Mesodermal cell (in vitro differentiated cells): ENCODE data around the gene DOCK1.
"Not testable (repeated sequence)": the region's sequence is repeated elsewhere in the genome, so short reads cannot be mapped to it uniquely, and the experiment has no call there.

Source experiments
- H3K27ac ChIP-seq: 2 replicates; pipeline ENCODE4 v1.7.0; 2013; ENCODE audit warnings: mild to moderate bottlenecking, low read depth, low read length, moderate library complexity; ENCODE audit not compliant: severe bottlenecking
- H3K36me3 ChIP-seq: 2 replicates; pipeline ENCODE4 v1.7.1; 2013; ENCODE audit warnings: mild to moderate bottlenecking, low read length, moderate library complexity; ENCODE audit not compliant: control insufficient read depth, insufficient read depth
- H3K4me1 ChIP-seq: one replicate; pipeline ENCODE4 v1.7.1; 2013; ENCODE audit warnings: mild to moderate bottlenecking, low read length; ENCODE audit not compliant: insufficient read depth, control insufficient read depth, poor library complexity, severe bottlenecking
- H3K4me3 ChIP-seq: 2 replicates; pipeline ENCODE4 v1.7.0; 2013; ENCODE audit warnings: low read length, control low read depth, mild to moderate bottlenecking; ENCODE audit not compliant: insufficient read depth, poor library complexity, severe bottlenecking; ENCODE audit errors: extremely low read depth
- H3K9me3 ChIP-seq: 2 replicates; pipeline ENCODE4 v1.7.1; 2013; ENCODE audit warnings: mild to moderate bottlenecking, low read length, moderate library complexity; ENCODE audit not compliant: control insufficient read depth
- WGBS, 2 experiments: methylation state at CpG; one replicate each; pipeline ENCODE4 v1.1.5; 2013; ENCODE audit warnings: missing lambda C conversion rate in 2 of 2; ENCODE audit not compliant: insufficient coverage in 2 of 2; 5-methylcytosine and 5-hydroxymethylcytosine counted together

DOCK1 gene

DNA sequence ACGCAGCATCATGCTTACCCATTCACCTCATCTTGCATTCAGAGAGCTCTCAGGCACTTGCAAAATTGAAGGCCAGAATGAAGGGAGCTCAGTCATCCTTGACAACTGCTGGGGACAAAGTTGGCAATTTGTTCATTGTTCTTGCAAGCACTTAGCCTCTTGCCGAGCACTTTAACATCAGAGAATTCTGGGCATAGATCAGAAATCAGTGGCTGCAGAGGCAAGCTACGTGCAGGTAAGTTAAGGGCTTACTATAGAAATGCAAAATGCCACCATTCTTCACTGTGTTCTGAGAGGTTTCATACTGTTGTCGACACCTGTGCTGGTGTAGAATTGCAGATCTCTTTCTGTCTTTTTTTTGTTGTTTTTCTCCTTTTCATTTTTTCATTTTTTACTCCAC, 375.2 kb downstream of the DOCK1 start:
- 93 to 100% methylated on average over 2 to 3 of the region's 4 CpGs for WGBS, 2 experiments
- no peaks in the 10 kb centered on the region for H3K9me3 ChIP-seq
- H3K27ac ChIP-seq = no peak overlapping the region
- peaks cover 2% of the 10 kb centered on the region for H3K4me1 ChIP-seq
- peaks cover 6% of the 10 kb centered on the region for H3K36me3 ChIP-seq
- H3K4me3 ChIP-seq = no peak overlapping the region

GRCh38 chr10:127283017-127283416, 377.8 kb downstream of the DOCK1 start:
- H3K9me3 ChIP-seq = peaks cover 9% of the 10 kb centered on the region

GRCh38 chr10:127283576-127283975, 378.3 kb downstream of the DOCK1 start:
- WGBS, 2 experiments = 100% methylated on average over 1 of the region's 3 CpGs; no CpG with 5 or more reads in 1 of the 2 experiments
- Histone ChIP-seq H3K27ac (no peak overlapping the region), H3K4me3 (no peak overlapping the region), H3K4me1 (no peaks in the 10 kb centered on the region), H3K9me3 (peaks cover 12% of the 10 kb centered on the region), H3K36me3 (peaks cover 8% of the 10 kb centered on the region)

More at GRCh38 chr10:127283017-127283416, 377.8 kb downstream of the DOCK1 start:
- Histone ChIP-seq H3K27ac (no peak overlapping the region), H3K4me3 (no peak overlapping the region), H3K36me3 (peaks cover 8% of the 10 kb centered on the region), H3K4me1 (no peaks in the 10 kb centered on the region)
- WGBS, 2 experiments = 97 to 100% methylated on average over 4 of the region's 4 CpGs

- no peak overlapping the region for H3K4me3 ChIP-seq
- WGBS, 2 experiments = 83 to 84% methylated on average over 4 of the region's 4 CpGs
- no peak overlapping the region for H3K27ac ChIP-seq
- peaks cover 12% of the 10 kb centered on the region for H3K9me3 ChIP-seq
- peaks cover under 1% of the 10 kb centered on the region for H3K36me3 ChIP-seq
- H3K4me1 ChIP-seq = no peaks in the 10 kb centered on the region
Observed at GRCh38 chr10:127290850-127291249, 385.6 kb downstream of the DOCK1 start.

- WGBS, 2 experiments = 94 to 97% methylated on average over 7 to 8 of the region's 8 CpGs
- H3K4me3 ChIP-seq = no peak overlapping the region
- no peaks in the 10 kb centered on the region for H3K36me3 ChIP-seq
- peaks cover 12% of the 10 kb centered on the region for H3K9me3 ChIP-seq
- no peak overlapping the region for H3K27ac ChIP-seq
- no peaks in the 10 kb centered on the region for H3K4me1 ChIP-seq
Observed at GRCh38 chr10:127291329-127291728, 386.1 kb downstream of the DOCK1 start.

GRCh38 chr10:127292888-127293287, 387.7 kb downstream of the DOCK1 start:
- H3K4me1 ChIP-seq = no peaks in the 10 kb centered on the region
- 86 to 88% methylated on average over 4 of the region's 4 CpGs for WGBS, 2 experiments
- no peak overlapping the region for H3K4me3 ChIP-seq
- H3K27ac ChIP-seq = no peak overlapping the region
- H3K9me3 ChIP-seq = peaks cover 5% of the 10 kb centered on the region
- no peaks in the 10 kb centered on the region for H3K36me3 ChIP-seq

GRCh38 chr10:127293640-127294039, 388.4 kb downstream of the DOCK1 start:
- WGBS, 2 experiments = 95 to 96% methylated on average over 5 of the region's 8 CpGs
- Histone ChIP-seq H3K27ac (no peak overlapping the region), H3K4me1 (no peaks in the 10 kb centered on the region), H3K36me3 (no peaks in the 10 kb centered on the region), H3K9me3 (no peaks in the 10 kb centered on the region), H3K4me3 (no peak overlapping the region)

DNA sequence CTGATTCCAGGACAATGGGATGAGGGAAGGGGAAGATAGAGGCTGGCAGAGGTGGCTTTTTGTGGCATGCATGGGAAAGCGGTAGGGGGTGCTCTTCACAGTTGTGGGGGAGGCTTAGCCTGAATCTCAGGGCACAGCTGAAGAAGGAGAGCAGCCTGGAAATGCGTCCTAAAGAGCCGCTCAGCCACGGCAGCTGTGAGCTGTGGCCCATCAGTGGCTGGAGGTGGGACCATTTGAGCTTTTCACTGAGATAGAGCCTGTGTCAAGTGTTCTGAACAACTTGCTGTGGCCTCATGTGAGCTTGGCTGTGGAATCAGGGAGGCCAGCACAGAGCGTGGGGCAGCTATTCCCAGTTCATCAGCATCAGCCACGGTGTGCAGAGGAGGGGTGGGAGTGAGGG, 391.5 kb downstream of the DOCK1 start:
- no peaks in the 10 kb centered on the region for H3K4me1 ChIP-seq

GRCh38 chr10:127298381-127298780, 393.2 kb downstream of the DOCK1 start:
- H3K4me3 ChIP-seq = no peak overlapping the region
- no peak overlapping the region for H3K27ac ChIP-seq
- 92 to 100% methylated on average over 2 to 3 of the region's 4 CpGs for WGBS, 2 experiments
- no peaks in the 10 kb centered on the region for H3K36me3 ChIP-seq
- no peaks in the 10 kb centered on the region for H3K4me1 ChIP-seq
- H3K9me3 ChIP-seq = no peaks in the 10 kb centered on the region

More for the DNA sequence above, 391.5 kb downstream of the DOCK1 start:
- H3K36me3 ChIP-seq = no peaks in the 10 kb centered on the region
- no peaks in the 10 kb centered on the region for H3K9me3 ChIP-seq
- no peak overlapping the region for H3K27ac ChIP-seq
- no peak overlapping the region for H3K4me3 ChIP-seq
- WGBS, 2 experiments = 95 to 100% methylated on average over 4 to 6 of the region's 6 CpGs

GRCh38 chr10:127299192-127299591, 394.0 kb downstream of the DOCK1 start:
- WGBS, 2 experiments = 86 to 93% methylated on average over 9 to 10 of the region's 11 CpGs
- H3K4me3 ChIP-seq, H3K36me3 ChIP-seq, H3K4me1 ChIP-seq, H3K9me3 ChIP-seq, H3K27ac ChIP-seq: not testable (repeated sequence)

- no peak overlapping the region for H3K4me3 ChIP-seq
- 93 to 96% methylated on average over 10 to 13 of the region's 13 CpGs for WGBS, 2 experiments
- H3K4me1 ChIP-seq = no peaks in the 10 kb centered on the region
- no peaks in the 10 kb centered on the region for H3K36me3 ChIP-seq
- H3K9me3 ChIP-seq = no peaks in the 10 kb centered on the region
- H3K27ac ChIP-seq = no peak overlapping the region
Observed at GRCh38 chr10:127299956-127300689, 394.9 kb downstream of the DOCK1 start.
